SK-N-MC (cell line): Measurements from ENCODE around the gene NPHP3.
A peak's percentile ranks its signal among the peaks of the same experiment; 100 is the strongest.

Source experiments
- DNase-seq: peaks from one replicate; pipeline ENCODE4 v3.0.0-alpha.2; 2011; ENCODE audit warnings: low read depth, low spot score
- H3K27ac ChIP-seq: fragments of 200-600 bp; sonication (generic); 2 replicates; pipeline ENCODE4 v1.5.1; 2016; ENCODE audit warnings: mixed run types
- H3K36me3 ChIP-seq: fragments of 200-600 bp; sonication (generic); 2 replicates; pipeline ENCODE4 v1.6.1; 2017; ENCODE audit warnings: antibody characterized with exemption, low read length, mixed read lengths; ENCODE audit not compliant: insufficient read depth
- H3K4me3 ChIP-seq: fragments of 200-600 bp; sonication (generic); 2 replicates; pipeline ENCODE4 v1.5.1; 2016
- H3K9ac ChIP-seq: fragments of 200-600 bp; sonication (generic); 2 replicates; pipeline ENCODE4 v1.8.0; 2017; ENCODE audit warnings: mixed run types, mixed read lengths; ENCODE audit not compliant: insufficient read length
- H3K9me3 ChIP-seq: fragments of 200-600 bp; sonication (generic); 2 replicates; pipeline ENCODE4 v1.6.1; 2017; ENCODE audit warnings: low read depth, mild to moderate bottlenecking, antibody characterized with exemption, low read length, moderate library complexity, mixed read lengths
- EZH2 ChIP-seq: fragments of 200-600 bp; sonication (generic); IDR thresholded peaks from one replicate; pipeline ENCODE4 v1.6.1; 2017; ENCODE audit warnings: antibody characterized with exemption
- FOXP2 ChIP-seq: optimal IDR thresholded peaks from 2 replicates; pipeline ENCODE3; 2011; ENCODE audit warnings: mild to moderate bottlenecking, moderate library complexity; ENCODE audit not compliant: insufficient read depth; ENCODE audit errors: extremely low read length, control extremely low read depth
- POLR2AphosphoS5 ChIP-seq: IDR thresholded peaks from 2 replicates; pipeline ENCODE4 v1.6.1; 2012; ENCODE audit warnings: mild to moderate bottlenecking, low read depth, low read length, borderline replicate concordance

The NPHP3 gene

DNA sequence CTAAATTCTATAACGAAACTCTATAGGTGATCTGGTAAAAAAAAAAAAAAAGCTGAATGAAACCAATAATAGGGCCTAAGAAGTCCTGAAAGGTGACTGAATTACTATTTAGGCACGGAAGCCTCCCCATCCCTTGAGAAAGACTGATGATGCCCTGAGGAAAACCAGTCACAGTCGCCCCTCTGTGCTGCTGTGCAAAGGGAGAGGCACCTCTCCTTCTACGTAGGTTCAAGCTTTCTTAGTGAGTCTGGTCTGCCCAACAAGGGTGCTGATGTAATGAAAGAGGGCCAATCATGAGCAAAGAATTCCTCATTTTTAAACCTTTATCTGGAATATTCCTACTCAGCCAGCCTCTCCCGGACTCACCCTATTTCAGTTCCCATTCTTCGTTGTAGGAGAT, 11.9 kb downstream of the NPHP3 start:
- Histone ChIP-seq H3K36me3 (peaks cover 4% of the 10 kb centered on the region), H3K27ac (no peak overlapping the region), H3K9ac (no peak overlapping the region), H3K4me3 (no peak overlapping the region), H3K9me3 (no peaks in the 10 kb centered on the region)
- DNase-seq, result no peak
- TF ChIP-seq POLR2AphosphoS5 (no peak), EZH2 (no peak), FOXP2 (no peak)

DNA sequence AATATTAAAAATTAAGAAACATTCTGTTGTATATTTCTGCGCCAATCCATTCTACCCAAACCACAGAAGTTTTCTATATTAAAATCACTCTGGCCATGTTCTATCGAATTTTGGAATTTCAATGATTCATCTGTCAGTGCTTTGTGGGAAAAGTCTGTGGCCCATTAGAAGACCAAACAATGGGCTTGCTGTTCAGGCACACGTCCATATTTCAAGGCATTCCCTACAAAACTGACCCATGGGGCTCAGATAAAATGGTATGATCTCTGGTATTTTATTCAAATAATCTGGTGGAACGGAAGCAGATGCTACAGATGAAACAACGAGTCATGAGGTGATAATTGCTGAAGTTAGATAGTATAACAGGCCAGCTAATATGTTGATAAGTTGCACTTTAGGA, 12.4 kb downstream of the NPHP3 start:
- Histone ChIP-seq H3K36me3 (peaks cover 4% of the 10 kb centered on the region), H3K9me3 (no peaks in the 10 kb centered on the region), H3K4me3 (no peak overlapping the region), H3K27ac (no peak overlapping the region), H3K9ac (no peak overlapping the region)
- no peak for DNase-seq
- no peak for TF ChIP-seq FOXP2
- TF ChIP-seq EZH2, result no peak
- TF ChIP-seq POLR2AphosphoS5, result no peak

DNA sequence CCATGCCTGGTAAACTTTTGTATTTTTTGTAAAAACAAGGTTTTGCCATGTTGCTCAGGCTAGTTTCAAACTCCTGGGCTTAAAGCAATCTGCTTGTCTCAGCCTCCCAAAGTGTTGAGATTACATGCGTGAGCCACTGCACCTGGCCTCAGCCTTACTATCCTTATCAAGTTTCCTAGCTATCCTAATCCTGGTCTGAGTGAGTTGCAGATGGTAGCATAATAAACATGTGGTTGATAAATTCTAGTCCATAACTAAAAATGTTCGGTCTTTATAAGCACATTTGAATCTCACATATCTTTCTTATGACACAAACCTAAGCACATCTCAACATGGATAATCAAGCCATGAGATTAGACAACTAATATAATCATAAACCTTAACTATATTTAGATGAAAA, 18.5 kb downstream of the NPHP3 start:
- TF ChIP-seq FOXP2 (no peak), EZH2 (no peak), POLR2AphosphoS5 (no peak)
- Histone ChIP-seq H3K9ac (no peak overlapping the region), H3K9me3 (no peaks in the 10 kb centered on the region), H3K4me3 (no peak overlapping the region), H3K27ac (no peak overlapping the region), H3K36me3 (peaks cover 19% of the 10 kb centered on the region)
- DNase-seq, result no peak

DNA sequence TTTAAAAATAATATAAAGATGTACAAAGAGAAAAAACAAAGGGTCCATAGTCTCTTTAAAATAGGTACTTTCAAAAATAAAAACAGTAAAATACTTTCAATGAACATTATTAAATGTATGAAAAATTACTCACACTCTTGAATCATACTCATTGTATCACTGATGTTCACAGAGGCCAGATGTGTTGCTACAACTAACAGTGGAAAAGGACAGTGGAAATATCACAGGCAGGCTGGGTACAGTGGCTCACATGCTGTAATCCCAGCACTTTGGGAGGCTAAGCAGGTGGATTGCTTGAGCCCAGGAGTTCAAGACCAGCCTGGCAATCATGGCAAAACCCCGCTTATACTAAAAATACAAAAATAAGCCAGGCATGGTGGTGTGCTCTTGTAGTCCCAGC, 26.8 kb downstream of the NPHP3 start:
- H3K9me3 ChIP-seq, result no peaks in the 10 kb centered on the region
- no peak for DNase-seq
- no peak overlapping the region for H3K27ac ChIP-seq
- no peak for TF ChIP-seq EZH2
- TF ChIP-seq POLR2AphosphoS5, result no peak
- no peak for TF ChIP-seq FOXP2
- H3K36me3 ChIP-seq, result peaks cover 24% of the 10 kb centered on the region
- no peak overlapping the region for H3K4me3 ChIP-seq
- H3K9ac ChIP-seq, result no peak overlapping the region

DNA sequence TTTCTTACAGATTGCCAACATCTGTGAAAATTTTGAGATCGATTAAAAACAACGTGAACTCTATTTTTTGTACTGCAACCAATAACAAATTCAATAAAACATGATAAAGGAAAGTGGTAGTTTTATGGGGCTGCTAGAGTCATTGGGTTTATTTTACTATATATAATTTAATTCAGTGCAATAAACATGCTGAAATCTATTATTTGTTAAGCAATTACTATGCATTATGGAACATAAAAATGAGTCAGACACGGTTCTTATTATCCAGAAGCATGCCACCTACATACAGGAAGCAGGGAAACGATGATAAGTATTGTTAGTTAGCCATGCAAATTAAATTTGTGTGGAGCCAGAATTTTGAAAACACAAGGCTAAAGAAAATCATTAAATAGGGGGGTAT, 27.2 kb downstream of the NPHP3 start:
- no peaks in the 10 kb centered on the region for H3K9me3 ChIP-seq
- TF ChIP-seq EZH2, result no peak
- no peak for TF ChIP-seq FOXP2
- TF ChIP-seq POLR2AphosphoS5, result no peak
- H3K27ac ChIP-seq, result peak overlapping the region; percentile 11; the same call in 1 of the 2 replicates
- DNase-seq, result no peak
- H3K9ac ChIP-seq, result no peak overlapping the region
- H3K4me3 ChIP-seq, result peak overlapping the region; percentile 16; the same call in 1 of the 2 replicates
- H3K36me3 ChIP-seq, result peaks cover 22% of the 10 kb centered on the region

DNA sequence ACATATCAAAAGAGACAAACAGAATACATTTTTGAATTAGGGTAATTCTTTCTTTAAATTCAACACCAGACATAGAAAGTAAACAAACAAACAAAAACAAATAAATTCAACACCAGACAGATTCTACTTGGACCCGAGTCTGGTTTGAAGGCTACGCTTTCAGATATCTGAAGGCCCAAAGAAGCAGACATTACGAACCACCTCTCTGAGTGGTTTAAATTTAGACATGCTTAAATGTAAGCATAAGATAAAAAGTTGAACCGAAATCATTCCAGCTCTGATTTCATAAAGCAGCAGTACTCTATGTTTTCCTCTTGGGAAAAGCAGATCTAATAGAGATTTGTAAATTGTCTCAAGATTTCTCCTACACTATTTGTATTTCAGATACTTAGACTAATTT, 32.2 kb downstream of the NPHP3 start:
- no peak for TF ChIP-seq POLR2AphosphoS5
- no peak for TF ChIP-seq FOXP2
- no peak for TF ChIP-seq EZH2
- Histone ChIP-seq H3K4me3 (no peak overlapping the region), H3K36me3 (peaks cover 38% of the 10 kb centered on the region), H3K27ac (no peak overlapping the region), H3K9me3 (no peaks in the 10 kb centered on the region), H3K9ac (no peak overlapping the region)
- DNase-seq, result no peak

DNA sequence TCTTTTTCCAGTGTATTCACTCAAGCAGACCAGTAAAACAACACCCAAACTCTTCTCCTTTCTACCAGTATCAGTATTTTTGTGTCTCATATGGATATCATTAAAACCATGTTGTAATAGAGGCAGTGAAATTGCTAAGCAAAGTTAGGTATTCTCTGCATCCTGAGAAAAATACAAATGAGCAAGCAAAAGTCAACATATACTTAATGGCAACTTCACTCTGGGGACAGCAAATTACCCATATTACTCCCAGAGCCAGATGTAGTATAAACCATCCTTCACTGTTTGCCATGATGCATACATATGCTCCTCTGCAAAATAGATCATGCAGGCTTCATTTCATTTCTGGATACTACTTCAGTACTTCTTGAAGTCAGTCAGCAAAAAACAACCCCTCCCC, 40.0 kb downstream of the NPHP3 start:
- Histone ChIP-seq H3K4me3 (no peak overlapping the region), H3K36me3 (peaks cover 40% of the 10 kb centered on the region), H3K9ac (no peak overlapping the region), H3K27ac (no peak overlapping the region), H3K9me3 (no peaks in the 10 kb centered on the region)
- no peak for DNase-seq
- TF ChIP-seq POLR2AphosphoS5 (no peak), EZH2 (no peak), FOXP2 (no peak)

DNA sequence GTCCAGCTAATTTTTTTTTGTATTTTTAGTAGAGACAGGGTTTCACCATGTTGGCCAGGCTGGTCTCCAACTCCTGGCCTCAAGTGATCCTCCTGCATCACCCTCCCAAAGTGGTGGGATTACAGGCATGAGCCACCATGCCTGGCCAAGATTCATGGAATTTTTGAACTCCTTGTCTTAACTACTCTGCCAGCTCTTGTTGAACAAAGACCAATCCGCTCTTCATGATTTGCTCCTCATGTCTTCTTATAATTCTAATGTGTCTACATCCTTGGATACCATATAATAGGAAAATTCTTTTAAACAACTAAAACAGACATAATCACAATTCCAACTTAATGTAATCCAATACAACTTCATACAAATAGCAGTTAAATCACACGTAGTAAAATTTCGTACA, 40.8 kb downstream of the NPHP3 start:
- no peak for TF ChIP-seq POLR2AphosphoS5
- no peak for TF ChIP-seq FOXP2
- no peak for TF ChIP-seq EZH2
- no peak for DNase-seq
- no peak overlapping the region for H3K4me3 ChIP-seq
- H3K27ac ChIP-seq, result no peak overlapping the region
- H3K9me3 ChIP-seq, result no peaks in the 10 kb centered on the region
- H3K36me3 ChIP-seq, result peaks cover 48% of the 10 kb centered on the region
- H3K9ac ChIP-seq, result no peak overlapping the region

DNA sequence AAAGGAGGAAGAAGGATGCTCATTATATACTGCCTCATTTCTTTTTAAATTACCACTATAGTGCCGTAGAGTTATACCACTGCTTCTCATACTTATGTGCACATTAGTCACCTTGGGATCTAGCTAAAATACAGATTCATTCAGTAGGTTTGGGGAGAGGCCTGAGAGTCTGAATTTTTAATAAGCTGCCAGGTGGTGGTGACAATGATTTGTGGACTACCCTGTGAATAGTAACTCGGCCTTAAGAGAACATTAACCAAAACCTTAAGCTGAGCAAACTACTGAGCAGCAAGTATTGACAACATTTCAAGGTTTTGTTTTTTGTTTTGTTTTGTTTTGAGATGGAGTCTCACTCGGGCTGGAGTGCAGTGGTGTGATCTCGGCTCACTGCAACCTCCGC, 42.3 kb downstream of the NPHP3 start:
- no peak for DNase-seq
- TF ChIP-seq EZH2, result no peak
- H3K4me3 ChIP-seq, result no peak overlapping the region
- H3K36me3 ChIP-seq, result peaks cover 59% of the 10 kb centered on the region
- H3K9ac ChIP-seq, result no peak overlapping the region
- no peaks in the 10 kb centered on the region for H3K9me3 ChIP-seq
- H3K27ac ChIP-seq, result no peak overlapping the region
